Vagina (tissue), 2 donors: ENCODE measurements around the gene TTC28.

Experiments used
- POLR2A ChIP-seq, 2 donors: fragments of 450-650 bp; IDR thresholded peaks; one replicate each; pipeline ENCODE4 v1.6.1; 2017; ENCODE audit warnings: antibody characterized with exemption in 2 of 2, mild to moderate bottlenecking in 2 of 2, moderate library complexity in 2 of 2
- POLR2AphosphoS5 ChIP-seq, 2 donors: sonication (generic); formaldehyde crosslinking; IDR thresholded peaks; one replicate each; pipeline ENCODE4 v1.9.0; 2017; ENCODE audit warnings: antibody characterized with exemption in 2 of 2, mild to moderate bottlenecking in 2 of 2, low read depth in 1 of 2; ENCODE audit not compliant: insufficient read depth in 1 of 2
- TF ChIP-seq, protein P1 (sequence below), 3 experiments: fragments of 450-650 bp in 2 of 3; fragments of 200-600 bp in 1 of 3; sonication (generic) in 1 of 3; IDR thresholded peaks; one replicate each; pipeline ENCODE4 v1.5.1; 2017 to 2019; ENCODE audit warnings: antibody characterized with exemption in 3 of 3, mild to moderate bottlenecking in 2 of 3, moderate library complexity in 2 of 3

DNA sequence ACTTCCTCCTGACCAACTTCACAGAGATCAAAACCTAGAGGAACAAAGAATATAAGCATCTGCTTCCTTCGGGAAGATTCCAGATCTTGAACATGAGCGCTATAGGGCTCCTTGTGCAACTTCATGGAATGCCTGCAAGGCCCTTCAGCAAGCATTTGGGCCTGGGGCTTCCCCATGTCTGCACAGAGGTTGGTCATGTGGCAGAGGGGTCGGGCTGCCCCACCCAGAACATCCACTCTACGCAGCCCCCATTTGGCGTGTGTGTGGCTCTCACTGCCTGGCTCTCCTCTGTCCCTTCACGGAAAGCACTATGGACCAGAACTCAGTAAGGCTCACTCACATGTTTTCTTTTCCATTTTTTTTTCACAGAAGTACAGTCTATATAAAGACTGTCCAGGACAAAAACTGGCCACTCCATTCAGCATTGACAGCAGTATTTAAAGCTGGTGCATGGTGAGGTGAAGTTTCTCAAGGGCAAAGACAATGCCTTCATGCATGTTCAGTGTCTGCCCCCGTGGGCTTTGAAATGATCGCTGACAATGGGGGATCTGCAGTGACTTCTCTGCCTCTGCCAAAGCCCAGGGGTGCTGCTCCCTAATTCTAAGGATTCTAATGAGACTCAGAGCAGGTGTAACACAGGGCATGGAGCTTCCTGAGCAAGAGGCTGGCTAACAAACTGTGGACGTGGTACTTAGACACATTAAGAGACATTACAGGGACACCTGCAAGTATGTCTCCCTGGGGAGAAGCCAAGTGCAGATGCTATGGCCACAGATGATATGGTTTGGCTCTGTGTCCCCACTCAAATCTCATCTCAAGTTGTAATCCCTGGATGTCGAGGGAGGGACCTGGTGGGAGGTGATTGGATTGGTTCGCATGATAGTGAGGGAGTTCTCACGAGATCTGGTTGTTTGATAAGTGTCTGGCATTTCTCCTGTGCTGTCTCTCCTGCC lies 694.0 kb downstream of the TTC28 start:
- TF ChIP-seq, protein P1, sequence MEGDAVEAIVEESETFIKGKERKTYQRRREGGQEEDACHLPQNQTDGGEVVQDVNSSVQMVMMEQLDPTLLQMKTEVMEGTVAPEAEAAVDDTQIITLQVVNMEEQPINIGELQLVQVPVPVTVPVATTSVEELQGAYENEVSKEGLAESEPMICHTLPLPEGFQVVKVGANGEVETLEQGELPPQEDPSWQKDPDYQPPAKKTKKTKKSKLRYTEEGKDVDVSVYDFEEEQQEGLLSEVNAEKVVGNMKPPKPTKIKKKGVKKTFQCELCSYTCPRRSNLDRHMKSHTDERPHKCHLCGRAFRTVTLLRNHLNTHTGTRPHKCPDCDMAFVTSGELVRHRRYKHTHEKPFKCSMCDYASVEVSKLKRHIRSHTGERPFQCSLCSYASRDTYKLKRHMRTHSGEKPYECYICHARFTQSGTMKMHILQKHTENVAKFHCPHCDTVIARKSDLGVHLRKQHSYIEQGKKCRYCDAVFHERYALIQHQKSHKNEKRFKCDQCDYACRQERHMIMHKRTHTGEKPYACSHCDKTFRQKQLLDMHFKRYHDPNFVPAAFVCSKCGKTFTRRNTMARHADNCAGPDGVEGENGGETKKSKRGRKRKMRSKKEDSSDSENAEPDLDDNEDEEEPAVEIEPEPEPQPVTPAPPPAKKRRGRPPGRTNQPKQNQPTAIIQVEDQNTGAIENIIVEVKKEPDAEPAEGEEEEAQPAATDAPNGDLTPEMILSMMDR (IDR thresholded peaks at IDR 0.05), result no peak
- TF ChIP-seq POLR2AphosphoS5 (IDR thresholded peaks at IDR 0.05; ENCODE audit: insufficient read depth in 1 of 2, low read depth in 1 of 2) (no peak), POLR2A (IDR thresholded peaks at IDR 0.05) (no peak)
